Retinal pigment epithelial cell (primary cell): ENCODE data around the gene FBXW11.
"Not testable (repeated sequence)": the region's sequence is repeated elsewhere in the genome, so short reads cannot be mapped to it uniquely, and the experiment has no call there.

Source experiments
- DNase-seq: peaks from one replicate; pipeline ENCODE4 v3.0.0-alpha.2; 2010; ENCODE audit warnings: low read depth
- H3K4me3 ChIP-seq: 2 replicates; pipeline ENCODE4 v1.5.1; 2011; ENCODE audit warnings: mild to moderate bottlenecking, low read length, control low read depth, moderate library complexity
- CTCF ChIP-seq: conservative IDR thresholded peaks from 2 replicates; pipeline ENCODE4 v1.5.1; 2011; ENCODE audit warnings: low read depth, low read length, control low read depth, inconsistent platforms

FBXW11 gene

GRCh38 chr5:171891595-171891994 is 114.8 kb downstream of the FBXW11 start:
- no peak overlapping the region for H3K4me3 ChIP-seq
- no peak for DNase-seq
- TF ChIP-seq CTCF = no peak

- no peak overlapping the region for H3K4me3 ChIP-seq
- DNase-seq = no peak
- TF ChIP-seq CTCF = no peak
Observed at GRCh38 chr5:171891150-171891549, 115.3 kb downstream of the FBXW11 start.

GRCh38 chr5:171888051-171888481 is 118.4 kb downstream of the FBXW11 start:
- TF ChIP-seq CTCF = no peak
- no peak overlapping the region for H3K4me3 ChIP-seq
- DNase-seq = no peak

GRCh38 chr5:171886037-171886436 is 120.4 kb downstream of the FBXW11 start:
- H3K4me3 ChIP-seq, DNase-seq: not testable (repeated sequence)

- no peak for TF ChIP-seq CTCF
- DNase-seq = no peak
Observed at GRCh38 chr5:171882118-171882517, 124.3 kb downstream of the FBXW11 start.

GRCh38 chr5:171874234-171874633 is 132.2 kb downstream of the FBXW11 start:
- TF ChIP-seq CTCF = no peak
- no peak for DNase-seq
- no peak overlapping the region for H3K4me3 ChIP-seq

More at GRCh38 chr5:171882118-171882517, 124.3 kb downstream of the FBXW11 start:
- H3K4me3 ChIP-seq = no peak overlapping the region

GRCh38 chr5:171872666-171873065 is 133.8 kb downstream of the FBXW11 start:
- DNase-seq = no peak
- TF ChIP-seq CTCF = no peak
- no peak overlapping the region for H3K4me3 ChIP-seq

- H3K4me3 ChIP-seq = no peak overlapping the region
- no peak for TF ChIP-seq CTCF
Observed at GRCh38 chr5:171871711-171872110, 134.7 kb downstream of the FBXW11 start.

More at GRCh38 chr5:171871711-171872110, 134.7 kb downstream of the FBXW11 start:
- no peak for DNase-seq
